HepG2 (cell line): ENCODE results near the gene UNG. TPM values are rescaled to one million over a fixed set of nuclear protein-coding genes. Genes with fewer than 3 reads are reported as not detected.
A peak's percentile ranks its signal among the peaks of the same experiment; 100 is the strongest.

ENCODE experiments used
- EZH2 ChIP-seq: conservative IDR thresholded peaks from 2 replicates; pipeline ENCODE4 v1.6.1; 2012; ENCODE audit warnings: mild to moderate bottlenecking, low read depth, low read length, moderate library complexity
- FOXC1 ChIP-seq: sonication (generic); formaldehyde crosslinking; IDR thresholded peaks from 2 replicates; pipeline ENCODE4 v1.8.0; 2022; ENCODE audit warnings: mild to moderate bottlenecking, missing genetic modification reagents, borderline replicate concordance
- GATAD2A ChIP-seq: IDR thresholded peaks from 2 replicates; pipeline ENCODE4 v1.6.1; 2016
- GPN1 ChIP-seq: sonication (generic); formaldehyde crosslinking; IDR thresholded peaks from 2 replicates; pipeline ENCODE4 v1.5.1; 2020; ENCODE audit warnings: missing genetic modification reagents, borderline replicate concordance
- IKZF1 ChIP-seq: fragments of 450-650 bp; IDR thresholded peaks from 2 replicates; pipeline ENCODE4 v1.7.1; 2016
- JUND ChIP-seq: sonication (generic); formaldehyde crosslinking; IDR thresholded peaks from 2 replicates; pipeline ENCODE4 v1.8.0; 2022; ENCODE audit warnings: mild to moderate bottlenecking, missing genetic modification reagents
- MAFG ChIP-seq: sonication (generic); formaldehyde crosslinking; IDR thresholded peaks from 2 replicates; pipeline ENCODE4 v1.5.1; 2020; ENCODE audit warnings: mild to moderate bottlenecking, missing genetic modification reagents
- MTERF4 ChIP-seq: sonication (generic); formaldehyde crosslinking; IDR thresholded peaks from 2 replicates; pipeline ENCODE4 v1.8.0; 2023; ENCODE audit warnings: mild to moderate bottlenecking, missing genetic modification reagents
- MYNN ChIP-seq: sonication (generic); formaldehyde crosslinking; IDR thresholded peaks from 2 replicates; pipeline ENCODE4 v1.4.0; 2020; ENCODE audit warnings: mild to moderate bottlenecking, low read depth, missing genetic modification reagents
- PHF5A ChIP-seq: IDR thresholded peaks from one replicate; pipeline ENCODE4 v1.6.1; 2018; ENCODE audit warnings: low read depth, missing genetic modification reagents; ENCODE audit not compliant: unreplicated experiment
- PLSCR1 ChIP-seq: sonication (generic); formaldehyde crosslinking; IDR thresholded peaks from 2 replicates; pipeline ENCODE4 v1.5.0; 2020; ENCODE audit warnings: missing genetic modification reagents, mild to moderate bottlenecking, borderline replicate concordance
- REL ChIP-seq: sonication (generic); formaldehyde crosslinking; conservative IDR thresholded peaks from 2 replicates; pipeline ENCODE4 v1.8.0; 2022; ENCODE audit warnings: mild to moderate bottlenecking, missing genetic modification reagents, moderate library complexity
- SMAD9 ChIP-seq: sonication (generic); formaldehyde crosslinking; IDR thresholded peaks from 2 replicates; pipeline ENCODE4 v1.5.1; 2020; ENCODE audit warnings: mild to moderate bottlenecking, missing genetic modification reagents
- SRF ChIP-seq: IDR thresholded peaks from 2 replicates; pipeline ENCODE4 v1.6.1; 2011; ENCODE audit warnings: mild to moderate bottlenecking, low read depth, low read length, moderate library complexity
- SYNCRIP ChIP-seq: fragments of 200-400 bp; formaldehyde crosslinking; IDR thresholded peaks from 2 replicates; pipeline ENCODE4 v1.6.1; 2018; ENCODE audit warnings: mild to moderate bottlenecking, low read depth, low read length; ENCODE audit not compliant: insufficient read depth
- U2AF1 ChIP-seq: fragments of 200-400 bp; formaldehyde crosslinking; optimal IDR thresholded peaks from 2 replicates; pipeline ENCODE3; 2017; ENCODE audit warnings: mild to moderate bottlenecking, low read depth, low read length
- ZBTB34 ChIP-seq: sonication (generic); formaldehyde crosslinking; IDR thresholded peaks from 2 replicates; pipeline ENCODE4 v1.8.0; 2022; ENCODE audit warnings: mild to moderate bottlenecking, missing genetic modification reagents
- ZKSCAN8 ChIP-seq: IDR thresholded peaks from 2 replicates; pipeline ENCODE4 v1.6.1; 2016; ENCODE audit warnings: borderline replicate concordance, missing genetic modification reagents, missing compliant biosample characterization
- ZNF207 ChIP-seq: fragments of 450-650 bp; IDR thresholded peaks from 2 replicates; pipeline ENCODE4 v1.6.1; 2016; ENCODE audit warnings: antibody characterized with exemption, borderline replicate concordance
- ZNF275 ChIP-seq: sonication (generic); formaldehyde crosslinking; IDR thresholded peaks from 2 replicates; pipeline ENCODE4 v1.8.0; 2022; ENCODE audit warnings: missing genetic modification reagents, mild to moderate bottlenecking, inconsistent platforms, borderline replicate concordance
- ZNF30 ChIP-seq: sonication (generic); formaldehyde crosslinking; IDR thresholded peaks from 2 replicates; pipeline ENCODE4 v1.5.0; 2020; ENCODE audit warnings: mild to moderate bottlenecking, missing genetic modification reagents
- ZNF354B ChIP-seq: sonication (generic); formaldehyde crosslinking; IDR thresholded peaks from 2 replicates; pipeline ENCODE4 v1.8.0; 2022; ENCODE audit warnings: mild to moderate bottlenecking, missing genetic modification reagents
- ZNF503 ChIP-seq: sonication (generic); formaldehyde crosslinking; IDR thresholded peaks from 2 replicates; pipeline ENCODE4 v1.4.0; 2020; ENCODE audit warnings: missing genetic modification reagents
- ZNF7 ChIP-seq: IDR thresholded peaks from 2 replicates; pipeline ENCODE4 v1.6.1; 2016; ENCODE audit warnings: missing biosample characterization, missing genetic modification reagents
- polyA plus RNA-seq, 8 experiments: library from polyadenylated mRNA; depleted of rRNA in 3 of 8; stranded (reverse) in 7 of 8; unstranded in 1 of 8; fragments of >200 nt; fragmentation: Illumina TruSeq in 4 of 8; extraction: Trizol in 4 of 8; gene quantifications; 2 replicates each; pipeline versions ENCODE4 v1.2.1 to v1.2.3, GENCODE V29; 2011 to 2016; ENCODE audit warnings: low read depth in 4 of 8, missing spikeins in 1 of 8, mixed read lengths in 1 of 8; ENCODE audit not compliant: insufficient read depth in 1 of 8
- total RNA-seq, 5 experiments: library from RNA; depleted of rRNA; stranded (reverse); fragments of >200 nt; fragmentation: Illumina TruSeq; extraction: Trizol; gene quantifications; 2 replicates each; pipeline ENCODE4 v1.2.3, GENCODE V29; 2016; ENCODE audit warnings: low read depth in 1 of 5

UNG gene
- total and polyA plus RNA-seq, 2 of the 13 experiments (the other 11 are each of a cell fraction or from before 2014, with no cell fraction given), result 23.3 to 114 TPM

- TF ChIP-seq IKZF1 (no peak), PHF5A (CRISPR knock-in tag) (no peak), EZH2 (no peak), GPN1 (no peak), GATAD2A (CRISPR knock-in tag) (peak; percentile 90), MAFG (no peak), SMAD9 (no peak), ZBTB34 (CRISPR knock-in tag) (peak; percentile 72), ZNF30 (CRISPR knock-in tag) (no peak), ZNF354B (CRISPR knock-in tag) (no peak), REL (CRISPR knock-in tag) (no peak), MTERF4 (CRISPR knock-in tag) (no peak), SRF (no peak), MYNN (no peak), ZNF275 (CRISPR knock-in tag) (no peak), ZNF7 (CRISPR knock-in tag) (0 out of 2 replicates have a peak, but pooled peaks have one; percentile 26), ZNF503 (CRISPR knock-in tag) (no peak), PLSCR1 (CRISPR knock-in tag) (no peak), JUND (CRISPR knock-in tag) (peak; percentile 56; the same call in 1 of the 2 replicates), SYNCRIP (no peak), ZKSCAN8 (CRISPR knock-in tag) (peak; percentile 52; the same call in 1 of the 2 replicates), U2AF1 (peak; percentile 80), ZNF207 (no peak), FOXC1 (CRISPR knock-in tag) (no peak)
These were observed 18.6 kb downstream of the UNG start, which contains the start of gene ACACB (continued) for GRCh38 chr12:109115758-109116610.
